ENCODE results near the gene ASB10. TPM values are rescaled to one million over a fixed set of nuclear protein-coding genes. Genes with fewer than 3 reads are reported as not detected.

ASB10 gene
- total RNA-seq, 6 experiments from 2014 or later: not detected

DNA sequence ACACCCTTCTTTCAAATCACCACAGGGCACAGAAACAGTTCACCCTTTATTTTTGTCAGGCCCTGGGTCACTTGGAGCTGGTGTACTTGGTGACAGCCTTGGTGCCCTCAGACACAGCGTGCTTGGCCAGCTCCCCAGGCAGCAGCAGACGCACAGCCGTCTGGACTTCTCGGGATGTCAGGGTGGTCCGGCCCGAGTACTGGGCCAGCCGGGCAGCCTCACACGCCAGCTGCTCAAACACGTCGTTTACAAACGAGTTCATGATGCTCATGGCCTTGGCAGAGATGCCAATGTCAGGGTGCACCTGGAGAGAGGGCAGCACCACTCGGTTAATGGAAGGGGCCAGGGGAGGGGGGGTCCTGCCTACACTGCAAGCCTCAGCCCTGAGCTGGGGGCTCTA is 20.8 kb upstream of the ASB10 start:
- Histone ChIP-seq H3K27ac (no peak overlapping the region), H3K9me3 (no peaks in the 10 kb centered on the region), H3K27me3 (no peaks in the 10 kb centered on the region), H3K36me3 (no peaks in the 10 kb centered on the region), H3K4me3 (no peak overlapping the region), H3K4me1 (no peaks in the 10 kb centered on the region)
- WGBS (ENCODE audit: insufficient coverage, low coverage, low lambda C conversion rate, missing lambda C conversion rate): 63% methylated on average over 7 of the region's 12 CpGs
- DNase-seq (no peak), ATAC-seq (no peak)
- no peak for TF ChIP-seq POLR2A (IDR thresholded peaks at IDR 0.05)
- TF ChIP-seq, protein P1, sequence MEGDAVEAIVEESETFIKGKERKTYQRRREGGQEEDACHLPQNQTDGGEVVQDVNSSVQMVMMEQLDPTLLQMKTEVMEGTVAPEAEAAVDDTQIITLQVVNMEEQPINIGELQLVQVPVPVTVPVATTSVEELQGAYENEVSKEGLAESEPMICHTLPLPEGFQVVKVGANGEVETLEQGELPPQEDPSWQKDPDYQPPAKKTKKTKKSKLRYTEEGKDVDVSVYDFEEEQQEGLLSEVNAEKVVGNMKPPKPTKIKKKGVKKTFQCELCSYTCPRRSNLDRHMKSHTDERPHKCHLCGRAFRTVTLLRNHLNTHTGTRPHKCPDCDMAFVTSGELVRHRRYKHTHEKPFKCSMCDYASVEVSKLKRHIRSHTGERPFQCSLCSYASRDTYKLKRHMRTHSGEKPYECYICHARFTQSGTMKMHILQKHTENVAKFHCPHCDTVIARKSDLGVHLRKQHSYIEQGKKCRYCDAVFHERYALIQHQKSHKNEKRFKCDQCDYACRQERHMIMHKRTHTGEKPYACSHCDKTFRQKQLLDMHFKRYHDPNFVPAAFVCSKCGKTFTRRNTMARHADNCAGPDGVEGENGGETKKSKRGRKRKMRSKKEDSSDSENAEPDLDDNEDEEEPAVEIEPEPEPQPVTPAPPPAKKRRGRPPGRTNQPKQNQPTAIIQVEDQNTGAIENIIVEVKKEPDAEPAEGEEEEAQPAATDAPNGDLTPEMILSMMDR (IDR thresholded peaks at IDR 0.05): no peak
- intact Hi-C loops (cut with DNase I): no loop called here

- Histone ChIP-seq H3K4me3 (no peak overlapping the region), H3K36me3 (no peaks in the 10 kb centered on the region), H3K4me1 (no peaks in the 10 kb centered on the region), H3K27ac (no peak overlapping the region), H3K27me3 (no peaks in the 10 kb centered on the region), H3K9me3 (no peaks in the 10 kb centered on the region)
- intact Hi-C loops (cut with DNase I): no loop called here
- TF ChIP-seq, protein P1 (IDR thresholded peaks at IDR 0.05): no peak
- no peak for TF ChIP-seq POLR2A (IDR thresholded peaks at IDR 0.05)
- DNase-seq (no peak), ATAC-seq (no peak)
- 50% methylated on average over 9 of the region's 9 CpGs for WGBS (ENCODE audit: insufficient coverage, low coverage, low lambda C conversion rate, missing lambda C conversion rate)
Measured at GRCh38 chr7:151207315-151207714, 20.3 kb upstream of the ASB10 start.

DNA sequence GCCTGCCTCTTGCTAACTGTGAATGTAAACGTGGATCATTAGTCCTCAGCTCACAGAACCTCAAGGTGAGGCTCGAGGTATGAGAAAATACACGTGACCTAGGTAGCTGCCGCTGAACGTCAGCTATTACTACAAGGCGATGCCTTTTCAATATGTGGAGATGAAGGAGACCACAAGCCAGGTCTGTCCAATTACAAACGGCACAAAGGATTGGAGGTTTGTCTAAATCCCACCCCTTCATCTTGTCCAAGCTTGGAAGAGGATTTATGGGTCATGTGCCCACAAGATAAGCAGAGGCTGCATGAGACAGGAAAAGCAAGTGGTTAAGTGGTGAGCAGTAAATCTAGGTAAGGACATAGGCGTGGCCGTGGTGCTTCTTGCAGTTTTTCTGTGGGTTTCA is 19.9 kb upstream of the ASB10 start:
- no peaks in the 10 kb centered on the region for H3K9me3 ChIP-seq
- no peak overlapping the region for H3K4me3 ChIP-seq
- TF ChIP-seq POLR2A (IDR thresholded peaks at IDR 0.05): no peak
- TF ChIP-seq, protein P1 (IDR thresholded peaks at IDR 0.05): no peak
- H3K27me3 ChIP-seq: no peaks in the 10 kb centered on the region
- no peak for ATAC-seq
- H3K4me1 ChIP-seq: no peaks in the 10 kb centered on the region
- DNase-seq: no peak
- intact Hi-C loops (cut with DNase I): no loop called here
- WGBS (ENCODE audit: insufficient coverage, low coverage, low lambda C conversion rate, missing lambda C conversion rate): 34% methylated on average over 7 of the region's 9 CpGs
- H3K27ac ChIP-seq: no peak overlapping the region
- no peaks in the 10 kb centered on the region for H3K36me3 ChIP-seq

DNA sequence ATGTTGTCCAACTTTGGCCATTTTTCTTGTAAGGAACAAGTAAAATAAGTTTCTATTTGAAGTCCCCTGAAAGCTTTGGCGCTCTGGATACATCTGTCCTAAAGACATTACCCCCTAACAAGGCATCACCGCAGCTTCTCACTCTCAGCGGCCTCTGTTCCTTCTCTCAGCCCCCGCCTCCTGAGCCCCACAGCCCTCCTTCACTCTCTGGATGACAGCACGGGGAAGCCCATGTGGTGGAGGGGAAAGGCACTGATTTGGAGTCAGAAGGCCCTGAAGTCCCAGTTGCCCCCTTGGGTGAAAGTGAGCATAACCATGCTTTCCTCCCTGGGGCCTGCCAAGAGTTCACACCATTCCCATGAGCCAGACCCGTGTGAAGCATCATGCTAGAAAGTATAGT is 18.7 kb upstream of the ASB10 start:
- H3K4me1 ChIP-seq: no peaks in the 10 kb centered on the region
- DNase-seq (no peak), ATAC-seq (no peak)
- 44% methylated on average over 6 of the region's 6 CpGs for WGBS (ENCODE audit: insufficient coverage, low coverage, low lambda C conversion rate, missing lambda C conversion rate)
- H3K27ac ChIP-seq: no peak overlapping the region
- no peak overlapping the region for H3K4me3 ChIP-seq
- intact Hi-C loops (cut with DNase I): no loop called here
- H3K27me3 ChIP-seq: no peaks in the 10 kb centered on the region
- TF ChIP-seq POLR2A (IDR thresholded peaks at IDR 0.05): no peak
- H3K36me3 ChIP-seq: no peaks in the 10 kb centered on the region
- no peaks in the 10 kb centered on the region for H3K9me3 ChIP-seq

GRCh38 chr7:151204383-151205032 is 17.5 kb upstream of the ASB10 start:
- WGBS (ENCODE audit: insufficient coverage, low coverage, low lambda C conversion rate, missing lambda C conversion rate): 71% methylated on average over 22 of the region's 48 CpGs
- no peak for TF ChIP-seq POLR2A (IDR thresholded peaks at IDR 0.05)
- TF ChIP-seq, protein P1 (IDR thresholded peaks at IDR 0.05): peak in 2 of 4 donors; percentile 4 to 5
- DNase-seq (no peak), ATAC-seq (no peak)
- intact Hi-C loops (cut with DNase I): no loop called here
- Histone ChIP-seq H3K27me3 (no peaks in the 10 kb centered on the region), H3K9me3 (no peaks in the 10 kb centered on the region), H3K36me3 (no peaks in the 10 kb centered on the region), H3K4me1 (no peaks in the 10 kb centered on the region), H3K4me3 (no peak overlapping the region), H3K27ac (no peak overlapping the region)
